Measurements from ENCODE around the gene SLC30A5.

SLC30A5 gene

DNA sequence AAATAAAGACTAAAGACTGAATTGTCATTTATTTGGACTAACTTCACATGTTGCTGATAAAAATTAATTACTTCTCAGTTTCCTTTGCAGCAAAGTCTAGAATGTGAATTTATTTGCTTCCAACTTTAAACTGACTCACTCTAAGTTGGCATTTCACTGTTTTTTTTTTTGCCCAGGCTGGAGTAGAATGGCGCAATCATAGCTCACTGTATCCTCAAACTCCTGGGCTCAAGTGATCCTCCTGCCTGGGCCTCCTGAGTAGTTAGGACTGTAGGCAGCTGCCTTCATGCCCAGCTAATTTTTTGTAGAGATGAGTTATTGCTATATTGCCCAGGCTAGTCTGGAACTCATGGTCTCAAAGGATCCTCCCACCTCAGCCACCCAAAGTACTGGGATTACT lies 76.7 kb downstream of the SLC30A5 start:
- no peak for DNase-seq

DNA sequence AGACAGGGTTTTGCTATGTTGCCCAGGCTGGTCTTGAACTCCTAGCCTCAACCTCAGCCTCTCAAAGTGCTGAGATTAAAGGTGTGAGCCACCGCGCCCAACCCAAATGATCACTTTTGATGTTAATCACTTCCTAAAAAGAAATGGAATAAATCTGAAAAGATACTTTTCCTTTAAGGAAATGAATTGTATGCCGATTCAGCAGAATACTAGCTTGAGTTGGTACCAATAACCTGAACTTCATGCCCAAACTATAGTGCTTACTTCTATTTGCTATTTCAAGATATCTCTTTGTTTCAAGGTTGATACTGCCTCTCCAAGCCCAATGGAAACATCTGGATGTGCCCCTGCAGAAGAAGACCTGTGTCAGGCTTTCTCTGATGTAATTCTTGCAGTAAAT lies 77.2 kb downstream of the SLC30A5 start:
- no peak for DNase-seq

Measured in activated CD8-positive, alpha-beta memory T cell treated with anti-CD3 and anti-CD28 coated beads, Interleukin-2, amount 50 U/mL, for 48 hours (primary cell).